HG03095 (cell line): ENCODE results near the gene EEF1E1.
"Not testable (repeated sequence)": the region's sequence is repeated elsewhere in the genome, so short reads cannot be mapped to it uniquely, and the experiment has no call there.

Experiments
- ATAC-seq: cut with Tn5 transposase; IDR thresholded peaks from one replicate; pipeline ENCODE4 v1.9.1; 2021; ENCODE audit warnings: moderate library complexity; ENCODE audit not compliant: unreplicated experiment

EEF1E1 gene

GRCh38 chr6:8064638-8065518 is 37.5 kb downstream of the EEF1E1 start:
- ATAC-seq: no peak

- ATAC-seq: peak; percentile 88
Observed at GRCh38 chr6:8063761-8064637, 38.3 kb downstream of the EEF1E1 start, which contains the start of gene BLOC1S5. Gene BLOC1S5, minus strand, starts transcription at chr6:8064389. Its CDS starts 13 bp downstream, at chr6:8064376.

- ATAC-seq: no peak
Observed at GRCh38 chr6:8061736-8062135, 40.6 kb downstream of the EEF1E1 start.

DNA sequence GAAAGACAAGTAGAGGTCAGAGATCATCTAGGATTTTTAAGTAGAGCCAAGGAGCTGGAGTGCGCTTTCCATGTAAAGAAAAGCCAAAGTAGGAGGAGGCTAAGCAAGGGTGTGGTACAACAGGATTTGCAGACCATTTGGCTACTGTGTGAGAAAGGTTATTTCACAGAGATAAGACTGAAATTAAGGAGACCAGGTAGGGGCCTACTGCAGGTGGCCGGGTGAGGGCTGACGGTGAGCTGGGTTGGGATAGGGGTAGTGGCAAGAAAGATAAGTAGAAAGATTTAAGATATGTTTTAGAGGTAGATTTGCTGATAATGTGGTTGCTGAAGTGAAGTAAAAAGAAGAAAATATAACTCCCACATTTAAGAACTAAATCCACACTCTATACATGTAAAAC is 42.0 kb downstream of the EEF1E1 start:
- ATAC-seq: no peak

DNA sequence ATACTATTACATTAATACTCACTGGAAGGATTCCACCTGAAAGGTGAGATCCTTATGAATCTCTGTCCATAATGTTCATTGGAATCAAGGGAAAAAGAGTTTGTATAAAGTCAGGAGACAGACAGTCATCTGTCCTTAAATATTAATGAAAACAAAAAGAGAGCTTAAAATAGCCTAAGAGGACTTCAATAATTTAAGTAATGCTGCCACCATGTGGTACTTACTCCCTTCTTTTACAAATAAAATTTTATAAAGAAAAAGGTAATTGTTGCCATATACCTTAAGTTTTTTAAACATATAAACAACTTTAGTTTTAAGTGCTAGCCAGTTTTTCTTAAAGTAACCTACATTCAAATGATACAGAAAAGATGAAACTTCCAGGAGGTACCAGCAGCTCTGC is 43.2 kb downstream of the EEF1E1 start:
- no peak for ATAC-seq

DNA sequence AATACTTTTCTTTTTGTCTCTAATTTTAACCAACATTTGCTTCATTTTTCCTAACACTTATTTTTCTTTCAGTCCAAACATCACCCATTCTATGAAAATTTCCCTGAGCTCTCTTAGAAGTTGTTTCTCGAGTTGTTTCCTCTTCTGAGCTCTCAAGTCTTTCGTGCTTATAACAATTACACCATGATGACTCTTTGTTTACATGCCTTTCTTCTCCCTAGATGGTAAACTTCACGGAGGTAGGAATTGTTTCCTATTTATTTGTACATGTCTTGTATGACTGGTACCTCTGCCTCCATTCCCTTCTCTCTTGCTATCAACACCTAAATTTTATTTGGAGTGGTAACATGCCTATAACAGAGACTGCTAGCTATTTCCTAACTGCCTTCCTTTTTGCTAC is 44.6 kb downstream of the EEF1E1 start:
- no peak for ATAC-seq

DNA sequence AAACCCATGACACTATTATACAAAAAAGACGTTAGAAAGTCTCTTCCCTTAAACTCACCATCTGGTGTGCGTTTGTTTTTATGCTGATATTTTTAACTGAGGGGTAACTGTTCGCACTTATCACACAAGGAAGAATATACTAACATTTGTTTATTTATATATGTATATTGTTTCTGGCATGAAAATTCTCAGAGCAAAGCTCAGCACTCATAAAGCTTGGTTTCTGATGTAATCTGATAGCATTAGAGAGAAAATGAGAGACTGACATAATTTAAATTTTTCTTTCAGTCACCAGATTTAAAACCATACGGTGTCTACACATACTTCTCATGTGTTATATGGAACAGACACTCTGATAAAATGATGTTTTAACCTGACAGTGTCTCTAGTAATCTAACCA is 45.1 kb downstream of the EEF1E1 start:
- ATAC-seq: no peak

- ATAC-seq: no peak
Observed at GRCh38 chr6:8054276-8054675, 48.1 kb downstream of the EEF1E1 start.

- no peak for ATAC-seq
Observed at GRCh38 chr6:8047541-8048292, 54.6 kb downstream of the EEF1E1 start.

- not testable (repeated sequence) for ATAC-seq
Observed at GRCh38 chr6:8045769-8046168, 56.6 kb downstream of the EEF1E1 start.

- no peak for ATAC-seq
Observed at GRCh38 chr6:8043221-8043620, 59.1 kb downstream of the EEF1E1 start.

DNA sequence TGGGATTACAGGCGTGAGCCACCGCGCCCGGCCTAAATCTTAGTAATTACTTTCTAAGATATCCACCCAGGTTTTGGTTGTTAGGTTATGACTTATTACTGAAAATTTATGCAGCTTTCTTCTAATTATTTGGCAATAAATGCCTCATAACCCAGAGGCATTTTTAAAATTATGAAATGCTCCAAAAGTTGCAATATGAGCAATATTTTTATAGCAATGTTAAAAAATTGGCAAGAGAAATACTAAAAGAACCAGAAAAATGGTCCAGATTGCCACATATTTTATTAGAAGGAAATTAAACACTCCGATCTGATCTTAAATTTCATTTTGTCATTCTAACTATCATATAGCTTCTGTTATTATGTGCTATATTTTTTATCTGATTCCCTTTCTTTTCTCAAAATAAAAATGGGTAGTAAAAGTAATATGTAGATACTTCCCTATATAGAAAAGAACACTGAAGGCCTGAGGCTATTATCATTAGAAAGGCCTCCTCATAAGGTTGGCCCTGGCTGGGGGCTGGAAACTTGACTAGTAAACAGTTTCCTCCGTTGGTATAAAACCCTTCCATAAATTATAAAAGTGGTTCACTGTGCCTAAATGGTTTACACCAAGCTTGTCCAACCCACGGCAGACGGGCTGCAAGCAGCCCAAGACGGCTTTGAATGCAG is 60.3 kb downstream of the EEF1E1 start:
- no peak for ATAC-seq

- ATAC-seq: not testable (repeated sequence)
Observed at GRCh38 chr6:8034107-8034506, 68.2 kb downstream of the EEF1E1 start.

- no peak for ATAC-seq
Observed at GRCh38 chr6:8030920-8031319, 71.4 kb downstream of the EEF1E1 start.
